ENCODE data around the gene OR10A2.

DNA sequence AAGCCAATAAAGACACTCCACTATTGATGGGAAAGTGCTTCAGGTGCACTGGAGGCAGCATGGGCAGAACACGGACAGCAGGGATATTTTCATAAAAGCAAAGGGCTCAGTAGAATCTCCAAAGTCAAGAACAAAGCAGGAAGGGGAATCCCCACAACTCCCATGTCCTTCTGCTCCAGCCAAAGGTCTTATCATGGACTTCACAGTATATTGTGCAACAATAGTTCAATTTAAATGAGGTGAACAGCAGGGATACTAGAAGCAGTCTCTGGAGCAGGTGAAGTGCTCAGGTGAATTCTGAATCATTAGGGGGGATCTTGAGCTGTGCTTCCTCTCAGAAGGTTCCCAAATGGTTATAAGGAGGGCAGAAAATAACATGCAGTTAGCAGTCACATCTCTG lies 36.1 kb downstream of the OR10A2 start:
- TF ChIP-seq, protein P1, sequence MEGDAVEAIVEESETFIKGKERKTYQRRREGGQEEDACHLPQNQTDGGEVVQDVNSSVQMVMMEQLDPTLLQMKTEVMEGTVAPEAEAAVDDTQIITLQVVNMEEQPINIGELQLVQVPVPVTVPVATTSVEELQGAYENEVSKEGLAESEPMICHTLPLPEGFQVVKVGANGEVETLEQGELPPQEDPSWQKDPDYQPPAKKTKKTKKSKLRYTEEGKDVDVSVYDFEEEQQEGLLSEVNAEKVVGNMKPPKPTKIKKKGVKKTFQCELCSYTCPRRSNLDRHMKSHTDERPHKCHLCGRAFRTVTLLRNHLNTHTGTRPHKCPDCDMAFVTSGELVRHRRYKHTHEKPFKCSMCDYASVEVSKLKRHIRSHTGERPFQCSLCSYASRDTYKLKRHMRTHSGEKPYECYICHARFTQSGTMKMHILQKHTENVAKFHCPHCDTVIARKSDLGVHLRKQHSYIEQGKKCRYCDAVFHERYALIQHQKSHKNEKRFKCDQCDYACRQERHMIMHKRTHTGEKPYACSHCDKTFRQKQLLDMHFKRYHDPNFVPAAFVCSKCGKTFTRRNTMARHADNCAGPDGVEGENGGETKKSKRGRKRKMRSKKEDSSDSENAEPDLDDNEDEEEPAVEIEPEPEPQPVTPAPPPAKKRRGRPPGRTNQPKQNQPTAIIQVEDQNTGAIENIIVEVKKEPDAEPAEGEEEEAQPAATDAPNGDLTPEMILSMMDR (IDR thresholded peaks at IDR 0.05; ENCODE audit: low read depth, low read length), result no peak
- TF ChIP-seq EZH2phosphoT487 (IDR thresholded peaks at IDR 0.05; ENCODE audit: low read depth), result no peak

All from OCI-LY3 (cell line).